Memory B cell (primary cell): Measurements from ENCODE around the gene FCRL4.
A peak's percentile ranks its signal among the peaks of the same experiment; 100 is the strongest.

ENCODE experiments used
- ATAC-seq: fragments of 150-1000 bp; cut with Tn5 transposase; 2 replicates; pipeline ENCODE4 v1.10.0; 2021; ENCODE audit warnings: low read depth, mild to moderate bottlenecking, moderate library complexity
- DNase-seq, 2 donors: peaks; one replicate each; pipeline ENCODE4 v3.0.0; 2022; ENCODE audit warnings: low spot score in 2 of 2
- H3K27ac Mint-ChIP-seq: one replicate; pipeline ENCODE4 v1.8.0; 2022; ENCODE audit warnings: mild to moderate bottlenecking, moderate library complexity, mixed read lengths
- H3K27me3 Mint-ChIP-seq: one replicate; pipeline ENCODE4 v1.8.0; 2022; ENCODE audit warnings: mixed read lengths
- H3K36me3 Mint-ChIP-seq: one replicate; pipeline ENCODE4 v1.8.0; 2022; ENCODE audit warnings: mild to moderate bottlenecking, mixed read lengths
- H3K4me1 Mint-ChIP-seq: one replicate; pipeline ENCODE4 v1.8.0; 2022; ENCODE audit warnings: mixed read lengths
- H3K4me3 Mint-ChIP-seq: one replicate; pipeline ENCODE4 v1.8.0; 2022; ENCODE audit warnings: mild to moderate bottlenecking, moderate library complexity, mixed read lengths
- H3K9me3 Mint-ChIP-seq: one replicate; pipeline ENCODE4 v1.8.0; 2022; ENCODE audit warnings: mixed read lengths

The FCRL4 gene

GRCh38 chr1:157597959-157598667, at the start of gene FCRL4:
Gene FCRL4 (minus strand): TSS chr1:157598085. CDS start chr1:157597944, 141 bp downstream.
- ATAC-seq, result peak; percentile 58
- H3K36me3 Mint-ChIP-seq, result no peaks in the 10 kb centered on the region
- H3K4me3 Mint-ChIP-seq, result no peak within 1 kb of the TSS
- no peaks in the 10 kb centered on the region for H3K9me3 Mint-ChIP-seq
- no peak within 1 kb of the TSS for H3K27ac Mint-ChIP-seq
- no peaks in the 10 kb centered on the region for H3K27me3 Mint-ChIP-seq
- H3K4me1 Mint-ChIP-seq, result peaks cover 31% of the 10 kb centered on the region
- no peak for DNase-seq

GRCh38 chr1:157646144-157646543, 48.3 kb upstream of the FCRL4 start:
- H3K9me3 Mint-ChIP-seq, result no peaks in the 10 kb centered on the region
- no peaks in the 10 kb centered on the region for H3K27me3 Mint-ChIP-seq
- H3K4me1 Mint-ChIP-seq, result peaks cover 16% of the 10 kb centered on the region
- peak in 1 of 2 donors; percentile 6 for DNase-seq
- no peak overlapping the region for H3K27ac Mint-ChIP-seq
- H3K36me3 Mint-ChIP-seq, result no peaks in the 10 kb centered on the region
- H3K4me3 Mint-ChIP-seq, result no peak overlapping the region
- peak; percentile 98 for ATAC-seq

- H3K27me3 Mint-ChIP-seq, result no peaks in the 10 kb centered on the region
- H3K9me3 Mint-ChIP-seq, result no peaks in the 10 kb centered on the region
- H3K4me3 Mint-ChIP-seq, result no peak overlapping the region
- no peaks in the 10 kb centered on the region for H3K36me3 Mint-ChIP-seq
- ATAC-seq, result no peak
- no peak for DNase-seq
- no peak overlapping the region for H3K27ac Mint-ChIP-seq
- peaks cover 23% of the 10 kb centered on the region for H3K4me1 Mint-ChIP-seq
These were observed 43.3 kb upstream of the FCRL4 start for GRCh38 chr1:157641177-157641576.

- Mint-ChIP-seq H3K4me3 (no peak overlapping the region), H3K9me3 (no peaks in the 10 kb centered on the region), H3K4me1 (peaks cover 13% of the 10 kb centered on the region), H3K27ac (no peak overlapping the region), H3K27me3 (no peaks in the 10 kb centered on the region), H3K36me3 (no peaks in the 10 kb centered on the region)
- DNase-seq, result no peak
- no peak for ATAC-seq
These were observed 41.9 kb upstream of the FCRL4 start for GRCh38 chr1:157639800-157640199.

- H3K4me3 Mint-ChIP-seq, result no peak overlapping the region
- no peak overlapping the region for H3K27ac Mint-ChIP-seq
- no peaks in the 10 kb centered on the region for H3K36me3 Mint-ChIP-seq
- H3K4me1 Mint-ChIP-seq, result peaks cover 6% of the 10 kb centered on the region
- DNase-seq, result no peak
- no peak for ATAC-seq
- peaks cover 3% of the 10 kb centered on the region for H3K9me3 Mint-ChIP-seq
- H3K27me3 Mint-ChIP-seq, result no peaks in the 10 kb centered on the region
These were observed 30.9 kb upstream of the FCRL4 start for GRCh38 chr1:157628773-157629172.

GRCh38 chr1:157626099-157626498, 28.2 kb upstream of the FCRL4 start:
- no peaks in the 10 kb centered on the region for H3K9me3 Mint-ChIP-seq
- H3K36me3 Mint-ChIP-seq, result no peaks in the 10 kb centered on the region
- no peak overlapping the region for H3K4me3 Mint-ChIP-seq
- H3K27me3 Mint-ChIP-seq, result no peaks in the 10 kb centered on the region
- H3K27ac Mint-ChIP-seq, result no peak overlapping the region
- peak; percentile 42 to 44 for DNase-seq
- H3K4me1 Mint-ChIP-seq, result peaks cover 5% of the 10 kb centered on the region
- ATAC-seq, result peak; percentile 74

- no peak overlapping the region for H3K27ac Mint-ChIP-seq
- no peaks in the 10 kb centered on the region for H3K9me3 Mint-ChIP-seq
- H3K36me3 Mint-ChIP-seq, result no peaks in the 10 kb centered on the region
- DNase-seq, result no peak
- no peak overlapping the region for H3K4me3 Mint-ChIP-seq
- H3K27me3 Mint-ChIP-seq, result no peaks in the 10 kb centered on the region
- no peak for ATAC-seq
- peaks cover 3% of the 10 kb centered on the region for H3K4me1 Mint-ChIP-seq
These were observed 26.6 kb upstream of the FCRL4 start for GRCh38 chr1:157624471-157624870.

GRCh38 chr1:157622471-157622870, 24.6 kb upstream of the FCRL4 start:
- no peak overlapping the region for H3K27ac Mint-ChIP-seq
- no peak overlapping the region for H3K4me3 Mint-ChIP-seq
- DNase-seq, result no peak
- H3K9me3 Mint-ChIP-seq, result no peaks in the 10 kb centered on the region
- H3K36me3 Mint-ChIP-seq, result no peaks in the 10 kb centered on the region
- H3K27me3 Mint-ChIP-seq, result no peaks in the 10 kb centered on the region
- peaks cover 3% of the 10 kb centered on the region for H3K4me1 Mint-ChIP-seq
- no peak for ATAC-seq

GRCh38 chr1:157618190-157618589, 20.3 kb upstream of the FCRL4 start:
- H3K9me3 Mint-ChIP-seq, result no peaks in the 10 kb centered on the region
- H3K4me3 Mint-ChIP-seq, result no peak overlapping the region
- DNase-seq (no peak), ATAC-seq (no peak)
- H3K27me3 Mint-ChIP-seq, result no peaks in the 10 kb centered on the region
- no peaks in the 10 kb centered on the region for H3K36me3 Mint-ChIP-seq
- H3K4me1 Mint-ChIP-seq, result no peaks in the 10 kb centered on the region
- no peak overlapping the region for H3K27ac Mint-ChIP-seq

GRCh38 chr1:157600236-157600635, 2.4 kb upstream of the FCRL4 start:
- Mint-ChIP-seq H3K9me3 (no peaks in the 10 kb centered on the region), H3K36me3 (no peaks in the 10 kb centered on the region), H3K4me1 (peaks cover 28% of the 10 kb centered on the region), H3K27ac (no peak overlapping the region), H3K4me3 (no peak overlapping the region), H3K27me3 (peaks cover under 1% of the 10 kb centered on the region)
- ATAC-seq, result no peak
- DNase-seq, result no peak

GRCh38 chr1:157596384-157596783, 1.5 kb downstream of the FCRL4 start:
- no peak overlapping the region for H3K27ac Mint-ChIP-seq
- H3K4me1 Mint-ChIP-seq, result peaks cover 34% of the 10 kb centered on the region
- H3K27me3 Mint-ChIP-seq, result no peaks in the 10 kb centered on the region
- ATAC-seq (no peak), DNase-seq (no peak)
- no peaks in the 10 kb centered on the region for H3K36me3 Mint-ChIP-seq
- peak overlapping the region; percentile 8 for H3K4me3 Mint-ChIP-seq
- no peaks in the 10 kb centered on the region for H3K9me3 Mint-ChIP-seq

GRCh38 chr1:157595356-157595755, 2.5 kb downstream of the FCRL4 start:
- peak; percentile 86 for ATAC-seq
- Mint-ChIP-seq H3K27me3 (peaks cover 5% of the 10 kb centered on the region), H3K4me3 (peak overlapping the region; percentile 1)

GRCh38 chr1:157585984-157586383, 11.9 kb downstream of the FCRL4 start:
- ATAC-seq (peak; percentile 85), DNase-seq (peak in 1 of 2 donors; percentile 24)
- peak overlapping the region; percentile 15 for H3K4me3 Mint-ChIP-seq
- peaks cover 4% of the 10 kb centered on the region for H3K27me3 Mint-ChIP-seq
- H3K36me3 Mint-ChIP-seq, result no peaks in the 10 kb centered on the region
- no peak overlapping the region for H3K27ac Mint-ChIP-seq
- H3K4me1 Mint-ChIP-seq, result peaks cover 31% of the 10 kb centered on the region
- no peaks in the 10 kb centered on the region for H3K9me3 Mint-ChIP-seq

More at GRCh38 chr1:157595356-157595755, 2.5 kb downstream of the FCRL4 start:
- Mint-ChIP-seq H3K27ac (no peak overlapping the region), H3K36me3 (no peaks in the 10 kb centered on the region), H3K4me1 (peaks cover 34% of the 10 kb centered on the region), H3K9me3 (no peaks in the 10 kb centered on the region)
- peak in 1 of 2 donors; percentile 21 for DNase-seq

GRCh38 chr1:157584503-157584902, 13.4 kb downstream of the FCRL4 start:
- ATAC-seq (peak; percentile 70), DNase-seq (no peak)
- H3K27me3 Mint-ChIP-seq, result peaks cover 2% of the 10 kb centered on the region
- H3K27ac Mint-ChIP-seq, result peak overlapping the region; percentile 43
- no peaks in the 10 kb centered on the region for H3K36me3 Mint-ChIP-seq
- H3K4me1 Mint-ChIP-seq, result peaks cover 38% of the 10 kb centered on the region
- H3K9me3 Mint-ChIP-seq, result no peaks in the 10 kb centered on the region
- no peak overlapping the region for H3K4me3 Mint-ChIP-seq

- no peaks in the 10 kb centered on the region for H3K27me3 Mint-ChIP-seq
- H3K9me3 Mint-ChIP-seq, result no peaks in the 10 kb centered on the region
- ATAC-seq, result no peak
- peaks cover 40% of the 10 kb centered on the region for H3K4me1 Mint-ChIP-seq
- no peak overlapping the region for H3K4me3 Mint-ChIP-seq
- no peak for DNase-seq
- no peak overlapping the region for H3K27ac Mint-ChIP-seq
- H3K36me3 Mint-ChIP-seq, result no peaks in the 10 kb centered on the region
These were observed 17.1 kb downstream of the FCRL4 start for GRCh38 chr1:157580828-157581210.
